PC-3 (cell line): ENCODE measurements around the gene ADGRL3. TPM values are rescaled to one million over a fixed set of nuclear protein-coding genes. Genes with fewer than 3 reads are reported as not detected.
A peak's percentile ranks its signal among the peaks of the same experiment; 100 is the strongest.

Experiments
- ATAC-seq: fragments of 200-7000 bp; cut with Tn5 transposase; 2 replicates; pipeline ENCODE4 v1.9.1; 2020; ENCODE audit warnings: mild to moderate bottlenecking, moderate library complexity
- BruUV-seq: library from RNA; stranded (reverse); fragments of 400-500 nt; replicated peaks from 2 replicates; lab custom pipeline; 2021; lab: Mats Ljungman, UMichigan
- CTCF ChIA-PET: fragments of 300-600 bp; sonication (Branson Sonifier 250); formaldehyde crosslinking; loops from one replicate; lab custom pipeline; 2022; ENCODE audit warnings: antibody characterized with exemption; lab: Charles Lee
- POLR2A ChIA-PET: fragments of 300-600 bp; sonication (Branson Sonifier 250); formaldehyde crosslinking; loops from one replicate; lab custom pipeline; 2022; ENCODE audit warnings: antibody characterized with exemption; ENCODE audit not compliant: unreplicated experiment; lab: Charles Lee
- DNase-seq: peaks from one replicate; pipeline ENCODE4 v3.0.0-alpha.2; 2015
- H2AFZ ChIP-seq: fragments of 300-600 bp; sonication (generic); 2 replicates; pipeline ENCODE4 v1.6.0; 2016; ENCODE audit warnings: antibody characterized with exemption, low read length
- H3F3A ChIP-seq: fragments of 300-600 bp; sonication (generic); one replicate; pipeline ENCODE4 v1.6.0; 2017; ENCODE audit warnings: antibody characterized with exemption, low read length, control low read depth, mild to moderate bottlenecking; ENCODE audit not compliant: unreplicated experiment
- H3K27ac ChIP-seq: fragments of 300-600 bp; sonication (generic); 2 replicates; pipeline ENCODE4 v1.5.1; 2016; ENCODE audit warnings: mild to moderate bottlenecking, low read length
- H3K27me3 ChIP-seq: fragments of 300-600 bp; sonication (generic); 2 replicates; pipeline ENCODE4 v1.6.1; 2016; ENCODE audit warnings: low read length, mixed read lengths
- H3K36me3 ChIP-seq: fragments of 300-600 bp; sonication (generic); 2 replicates; pipeline ENCODE4 v1.6.1; 2016; ENCODE audit warnings: low read depth, mixed run types, low read length, mixed read lengths
- H3K4me1 ChIP-seq: fragments of 300-600 bp; sonication (generic); 2 replicates; pipeline ENCODE4 v1.5.1; 2016; ENCODE audit warnings: low read length; ENCODE audit not compliant: insufficient read depth
- H3K4me2 ChIP-seq: fragments of 300-600 bp; sonication (generic); 2 replicates; pipeline ENCODE4 v1.6.0; 2016; ENCODE audit warnings: low read length
- H3K4me3 ChIP-seq: fragments of 300-600 bp; sonication (generic); 2 replicates; pipeline ENCODE4 v1.5.1; 2016; ENCODE audit warnings: mild to moderate bottlenecking, low read length, mixed read lengths
- H3K79me2 ChIP-seq: fragments of 300-600 bp; sonication (generic); 2 replicates; pipeline ENCODE4 v1.6.1; 2017; ENCODE audit warnings: low read length, mixed read lengths
- H3K9ac ChIP-seq: fragments of 300-600 bp; sonication (generic); 2 replicates; pipeline ENCODE4 v1.6.0; 2016; ENCODE audit warnings: mild to moderate bottlenecking, low read length
- H3K9me2 ChIP-seq: fragments of 300-600 bp; sonication (generic); replicated peaks from 2 replicates; pipeline ENCODE4 v1.6.1; 2016; ENCODE audit warnings: mixed run types, low read length, mixed read lengths
- H3K9me3 ChIP-seq: fragments of 300-600 bp; sonication (generic); 2 replicates; pipeline ENCODE4 v1.6.1; 2016; ENCODE audit warnings: low read length, mixed read lengths
- H4K20me1 ChIP-seq: fragments of 300-600 bp; sonication (generic); 2 replicates; pipeline ENCODE4 v1.6.1; 2016; ENCODE audit warnings: low read length, mixed read lengths
- EZH2 ChIP-seq: fragments of 300-600 bp; sonication (generic); IDR thresholded peaks from one replicate; pipeline ENCODE4 v1.6.1; 2017; ENCODE audit warnings: antibody characterized with exemption, mild to moderate bottlenecking, low read length; ENCODE audit not compliant: unreplicated experiment
- EZH2phosphoT487 ChIP-seq: fragments of 300-600 bp; sonication (generic); IDR thresholded peaks from 2 replicates; pipeline ENCODE4 v1.6.1; 2018; ENCODE audit warnings: mild to moderate bottlenecking, antibody characterized with exemption, low read length, borderline replicate concordance
- intact Hi-C: fragments of 100-400 bp; cut with micrococcal nuclease; formaldehyde crosslinking; loops from 2 replicates; pipeline ENCODE4 v1.9.0; 2023
- total RNA-seq: library from RNA; depleted of rRNA; stranded (reverse); fragments of >200 nt; gene quantifications from 2 replicates; pipeline ENCODE4 v1.2.3, GENCODE V29; 2014
- TF ChIP-seq, protein P1 (sequence below): fragments of 300-600 bp; sonication (generic); conservative IDR thresholded peaks from 2 replicates; pipeline ENCODE4 v1.5.1; 2017; ENCODE audit warnings: antibody characterized with exemption, low read depth, mild to moderate bottlenecking, low read length

The ADGRL3 gene
- total RNA-seq, 1 experiment from 2014 or later = 0.66 TPM

DNA sequence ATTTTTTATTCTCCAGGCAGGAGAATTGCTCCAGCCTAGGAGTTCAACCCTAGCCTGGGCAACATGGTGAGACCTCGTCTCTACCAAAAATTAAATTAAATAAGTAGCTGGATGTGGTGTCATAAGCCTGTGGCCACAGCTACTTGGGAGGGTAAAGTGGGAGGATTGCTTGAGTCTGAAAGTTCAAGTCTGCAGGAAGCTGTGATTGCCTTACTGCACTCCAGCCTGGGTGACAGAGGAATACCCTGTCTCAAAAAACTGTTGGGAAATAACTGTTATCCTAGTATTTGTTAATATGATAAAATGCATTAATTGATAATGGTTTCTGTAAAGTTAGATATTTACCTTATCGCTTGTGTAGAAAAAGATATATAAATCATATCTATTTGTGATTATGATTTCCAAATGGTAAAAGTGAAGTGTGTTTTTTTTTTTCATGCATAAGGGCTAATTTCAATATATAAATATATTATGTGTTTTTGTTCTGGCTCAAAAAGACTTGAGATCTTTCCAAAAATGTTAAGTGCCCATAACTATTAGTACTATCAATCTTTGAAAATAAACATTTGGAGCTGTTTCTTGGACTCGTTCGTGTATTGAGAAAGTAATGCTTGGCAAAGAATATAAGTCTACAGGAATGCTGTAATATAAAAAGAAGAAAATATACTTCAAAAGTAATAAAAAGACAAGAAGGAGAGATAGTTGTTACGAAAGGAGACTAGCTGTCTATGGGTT, 396.6 kb downstream of the ADGRL3 start:
- Histone ChIP-seq H3K4me2 (no peak overlapping the region), H3K27me3 (no peaks in the 10 kb centered on the region), H3F3A (no peaks in the 10 kb centered on the region), H3K9me3 (no peaks in the 10 kb centered on the region), H3K9me2 (no peaks in the 10 kb centered on the region), H3K36me3 (no peaks in the 10 kb centered on the region), H3K27ac (no peak overlapping the region), H3K79me2 (no peaks in the 10 kb centered on the region), H3K9ac (no peak overlapping the region), H2AFZ (no peak overlapping the region), H4K20me1 (no peaks in the 10 kb centered on the region), H3K4me3 (no peak overlapping the region), H3K4me1 (no peaks in the 10 kb centered on the region)
- CTCF ChIA-PET = interaction anchor here (0.6 kb wide), 1 partner anchor 665 kb away, joined by 8 read pairs; no protein-coding TSS in a partner anchor
- intact Hi-C loops = no loop called here
- POLR2A ChIA-PET = interaction anchor here (0.6 kb wide), 1 partner anchor 185 kb away, joined by 7 read pairs; no protein-coding TSS in a partner anchor
- no peak for ATAC-seq
- no peak for TF ChIP-seq EZH2phosphoT487
- TF ChIP-seq, protein P1, sequence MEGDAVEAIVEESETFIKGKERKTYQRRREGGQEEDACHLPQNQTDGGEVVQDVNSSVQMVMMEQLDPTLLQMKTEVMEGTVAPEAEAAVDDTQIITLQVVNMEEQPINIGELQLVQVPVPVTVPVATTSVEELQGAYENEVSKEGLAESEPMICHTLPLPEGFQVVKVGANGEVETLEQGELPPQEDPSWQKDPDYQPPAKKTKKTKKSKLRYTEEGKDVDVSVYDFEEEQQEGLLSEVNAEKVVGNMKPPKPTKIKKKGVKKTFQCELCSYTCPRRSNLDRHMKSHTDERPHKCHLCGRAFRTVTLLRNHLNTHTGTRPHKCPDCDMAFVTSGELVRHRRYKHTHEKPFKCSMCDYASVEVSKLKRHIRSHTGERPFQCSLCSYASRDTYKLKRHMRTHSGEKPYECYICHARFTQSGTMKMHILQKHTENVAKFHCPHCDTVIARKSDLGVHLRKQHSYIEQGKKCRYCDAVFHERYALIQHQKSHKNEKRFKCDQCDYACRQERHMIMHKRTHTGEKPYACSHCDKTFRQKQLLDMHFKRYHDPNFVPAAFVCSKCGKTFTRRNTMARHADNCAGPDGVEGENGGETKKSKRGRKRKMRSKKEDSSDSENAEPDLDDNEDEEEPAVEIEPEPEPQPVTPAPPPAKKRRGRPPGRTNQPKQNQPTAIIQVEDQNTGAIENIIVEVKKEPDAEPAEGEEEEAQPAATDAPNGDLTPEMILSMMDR = no peak
- no peak for TF ChIP-seq EZH2
- no TSS peak for BruUV-seq
- no peak for DNase-seq

GRCh38 chr4:61603086-61603485, 403.0 kb downstream of the ADGRL3 start:
- H3K79me2 ChIP-seq = no peaks in the 10 kb centered on the region
- CTCF ChIA-PET = no interaction called here
- no peak for DNase-seq
- no peak overlapping the region for H2AFZ ChIP-seq
- POLR2A ChIA-PET = no interaction called here
- no peaks in the 10 kb centered on the region for H3K9me2 ChIP-seq
- no peak overlapping the region for H3K4me3 ChIP-seq
- H3F3A ChIP-seq = no peaks in the 10 kb centered on the region
- no peak for ATAC-seq
- H3K4me1 ChIP-seq = no peaks in the 10 kb centered on the region
- no peak for TF ChIP-seq EZH2
- TF ChIP-seq EZH2phosphoT487 = no peak
- TF ChIP-seq, protein P1 = no peak
- H3K27me3 ChIP-seq = no peaks in the 10 kb centered on the region
- H4K20me1 ChIP-seq = no peaks in the 10 kb centered on the region
- H3K36me3 ChIP-seq = no peaks in the 10 kb centered on the region
- no TSS peak for BruUV-seq
- no peak overlapping the region for H3K4me2 ChIP-seq
- H3K9me3 ChIP-seq = no peaks in the 10 kb centered on the region
- intact Hi-C loops = no loop called here
- no peak overlapping the region for H3K27ac ChIP-seq
- no peak overlapping the region for H3K9ac ChIP-seq

GRCh38 chr4:61604054-61604453, 403.9 kb downstream of the ADGRL3 start:
- ChIA-PET CTCF (no interaction called here), POLR2A (no interaction called here)
- DNase-seq = no peak
- no peaks in the 10 kb centered on the region for H4K20me1 ChIP-seq
- ATAC-seq = peak; percentile 54
- no peaks in the 10 kb centered on the region for H3K9me3 ChIP-seq
- H3K36me3 ChIP-seq = no peaks in the 10 kb centered on the region
- H3K27ac ChIP-seq = no peak overlapping the region
- H3K27me3 ChIP-seq = no peaks in the 10 kb centered on the region
- H3K4me2 ChIP-seq = no peak overlapping the region
- TF ChIP-seq EZH2phosphoT487 (no peak), EZH2 (no peak)
- TF ChIP-seq, protein P1 = no peak
- H3K4me3 ChIP-seq = no peak overlapping the region
- no peak overlapping the region for H3K9ac ChIP-seq
- no TSS peak for BruUV-seq
- no peaks in the 10 kb centered on the region for H3K4me1 ChIP-seq
- H3F3A ChIP-seq = no peaks in the 10 kb centered on the region
- intact Hi-C loops = no loop called here
- H3K79me2 ChIP-seq = no peaks in the 10 kb centered on the region
- H3K9me2 ChIP-seq = no peaks in the 10 kb centered on the region
- H2AFZ ChIP-seq = no peak overlapping the region
